ENCODE results near the gene TBCA.

Gene TBCA

DNA sequence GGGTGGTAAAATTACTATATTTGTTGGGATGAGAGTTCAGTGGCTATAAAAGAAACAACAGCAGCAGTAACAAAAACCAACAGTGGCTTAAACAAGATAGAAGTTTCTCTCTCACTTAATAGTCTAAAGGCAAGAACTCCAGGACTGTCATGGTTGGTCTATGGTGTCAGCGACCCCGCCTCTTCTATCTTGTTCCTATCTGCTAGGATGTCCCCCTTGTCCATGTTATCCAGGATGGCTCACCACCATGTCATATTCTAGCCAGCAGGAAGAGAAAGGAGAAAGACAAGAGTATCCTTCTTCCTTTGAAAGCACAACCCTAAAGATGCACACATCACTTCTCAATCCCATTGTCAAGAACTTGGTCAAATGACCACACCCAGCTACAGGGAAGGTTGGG is 126.4 kb downstream of the TBCA start:
- Histone ChIP-seq H3K4me2 (ENCODE audit: low read length) (no peak overlapping the region), H3K79me2 (ENCODE audit: control insufficient read depth, low read length) (no peaks in the 10 kb centered on the region), H4K20me1 (ENCODE audit: control insufficient read depth, insufficient read depth, low read depth, low read length) (no peaks in the 10 kb centered on the region), H3K27ac (ENCODE audit: low read depth, low read length) (no peak overlapping the region), H3K9me2 (replicated peaks; ENCODE audit: control insufficient read depth, low read length) (no peaks in the 10 kb centered on the region), H3K4me3 (ENCODE audit: low read length) (no peak overlapping the region), H3K27me3 (ENCODE audit: control insufficient read depth, low read length) (peaks cover 14% of the 10 kb centered on the region), H3K4me1 (ENCODE audit: control insufficient read depth, low read length) (no peaks in the 10 kb centered on the region), H3K36me3 (ENCODE audit: control insufficient read depth, low read length) (no peaks in the 10 kb centered on the region), H3K9me3 (ENCODE audit: control insufficient read depth, insufficient read depth, low read length) (no peaks in the 10 kb centered on the region), H3F3A (ENCODE audit: control insufficient read depth, insufficient read depth) (no peaks in the 10 kb centered on the region)
- TF ChIP-seq, protein P1, sequence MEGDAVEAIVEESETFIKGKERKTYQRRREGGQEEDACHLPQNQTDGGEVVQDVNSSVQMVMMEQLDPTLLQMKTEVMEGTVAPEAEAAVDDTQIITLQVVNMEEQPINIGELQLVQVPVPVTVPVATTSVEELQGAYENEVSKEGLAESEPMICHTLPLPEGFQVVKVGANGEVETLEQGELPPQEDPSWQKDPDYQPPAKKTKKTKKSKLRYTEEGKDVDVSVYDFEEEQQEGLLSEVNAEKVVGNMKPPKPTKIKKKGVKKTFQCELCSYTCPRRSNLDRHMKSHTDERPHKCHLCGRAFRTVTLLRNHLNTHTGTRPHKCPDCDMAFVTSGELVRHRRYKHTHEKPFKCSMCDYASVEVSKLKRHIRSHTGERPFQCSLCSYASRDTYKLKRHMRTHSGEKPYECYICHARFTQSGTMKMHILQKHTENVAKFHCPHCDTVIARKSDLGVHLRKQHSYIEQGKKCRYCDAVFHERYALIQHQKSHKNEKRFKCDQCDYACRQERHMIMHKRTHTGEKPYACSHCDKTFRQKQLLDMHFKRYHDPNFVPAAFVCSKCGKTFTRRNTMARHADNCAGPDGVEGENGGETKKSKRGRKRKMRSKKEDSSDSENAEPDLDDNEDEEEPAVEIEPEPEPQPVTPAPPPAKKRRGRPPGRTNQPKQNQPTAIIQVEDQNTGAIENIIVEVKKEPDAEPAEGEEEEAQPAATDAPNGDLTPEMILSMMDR (IDR thresholded peaks at IDR 0.05; ENCODE audit: low read depth, low read length, poor library complexity, severe bottlenecking), result no peak
- no peak for TF ChIP-seq EZH2phosphoT487 (IDR thresholded peaks at IDR 0.05; ENCODE audit: borderline replicate concordance, low read length)

DNA sequence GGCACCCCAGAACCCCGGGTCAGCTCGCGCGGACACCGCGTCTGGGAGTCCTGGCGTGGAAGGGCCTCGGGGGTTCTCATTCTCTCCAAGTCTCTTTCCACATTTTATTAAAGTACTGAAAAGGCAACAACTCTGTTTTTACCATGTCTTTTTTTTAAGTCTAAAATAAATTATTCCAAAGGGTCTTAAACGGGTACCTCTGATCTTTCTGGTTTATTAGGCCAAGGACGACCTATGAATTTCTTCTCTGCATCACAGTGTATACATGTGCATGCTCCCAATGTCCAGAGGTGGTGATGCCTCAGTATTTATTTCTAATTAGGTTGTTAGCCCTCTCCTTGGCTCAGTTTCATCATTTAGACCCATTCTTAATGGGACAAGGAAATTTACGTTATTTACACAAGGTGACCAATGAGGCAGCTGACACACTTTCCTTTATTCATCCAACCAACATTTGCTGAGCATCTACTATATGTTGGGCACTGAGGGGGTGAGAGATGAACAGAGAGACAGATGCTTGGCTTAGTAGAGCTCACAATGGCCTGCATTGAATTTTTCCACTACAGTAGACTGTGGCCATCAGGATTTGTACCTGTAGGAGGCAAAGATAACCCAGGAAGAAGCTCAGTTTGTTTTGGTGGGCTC is 130.0 kb downstream of the TBCA start:
- Histone ChIP-seq H3K9me2 (replicated peaks; ENCODE audit: control insufficient read depth, low read length) (no peaks in the 10 kb centered on the region), H3K9me3 (ENCODE audit: control insufficient read depth, insufficient read depth, low read length) (no peaks in the 10 kb centered on the region), H3K36me3 (ENCODE audit: control insufficient read depth, low read length) (no peaks in the 10 kb centered on the region), H3K4me3 (ENCODE audit: low read length) (peak overlapping the region; percentile 68), H3K27me3 (ENCODE audit: control insufficient read depth, low read length) (peaks cover 48% of the 10 kb centered on the region), H3K27ac (ENCODE audit: low read depth, low read length) (no peak overlapping the region), H3F3A (ENCODE audit: control insufficient read depth, insufficient read depth) (no peaks in the 10 kb centered on the region), H4K20me1 (ENCODE audit: control insufficient read depth, insufficient read depth, low read depth, low read length) (no peaks in the 10 kb centered on the region), H3K4me2 (ENCODE audit: low read length) (peak overlapping the region; percentile 77), H3K79me2 (ENCODE audit: control insufficient read depth, low read length) (no peaks in the 10 kb centered on the region), H3K4me1 (ENCODE audit: control insufficient read depth, low read length) (no peaks in the 10 kb centered on the region)
- TF ChIP-seq, protein P1 (IDR thresholded peaks at IDR 0.05; ENCODE audit: low read depth, low read length, poor library complexity, severe bottlenecking), result no peak
- TF ChIP-seq EZH2phosphoT487 (IDR thresholded peaks at IDR 0.05; ENCODE audit: borderline replicate concordance, low read length), result no peak

DNA sequence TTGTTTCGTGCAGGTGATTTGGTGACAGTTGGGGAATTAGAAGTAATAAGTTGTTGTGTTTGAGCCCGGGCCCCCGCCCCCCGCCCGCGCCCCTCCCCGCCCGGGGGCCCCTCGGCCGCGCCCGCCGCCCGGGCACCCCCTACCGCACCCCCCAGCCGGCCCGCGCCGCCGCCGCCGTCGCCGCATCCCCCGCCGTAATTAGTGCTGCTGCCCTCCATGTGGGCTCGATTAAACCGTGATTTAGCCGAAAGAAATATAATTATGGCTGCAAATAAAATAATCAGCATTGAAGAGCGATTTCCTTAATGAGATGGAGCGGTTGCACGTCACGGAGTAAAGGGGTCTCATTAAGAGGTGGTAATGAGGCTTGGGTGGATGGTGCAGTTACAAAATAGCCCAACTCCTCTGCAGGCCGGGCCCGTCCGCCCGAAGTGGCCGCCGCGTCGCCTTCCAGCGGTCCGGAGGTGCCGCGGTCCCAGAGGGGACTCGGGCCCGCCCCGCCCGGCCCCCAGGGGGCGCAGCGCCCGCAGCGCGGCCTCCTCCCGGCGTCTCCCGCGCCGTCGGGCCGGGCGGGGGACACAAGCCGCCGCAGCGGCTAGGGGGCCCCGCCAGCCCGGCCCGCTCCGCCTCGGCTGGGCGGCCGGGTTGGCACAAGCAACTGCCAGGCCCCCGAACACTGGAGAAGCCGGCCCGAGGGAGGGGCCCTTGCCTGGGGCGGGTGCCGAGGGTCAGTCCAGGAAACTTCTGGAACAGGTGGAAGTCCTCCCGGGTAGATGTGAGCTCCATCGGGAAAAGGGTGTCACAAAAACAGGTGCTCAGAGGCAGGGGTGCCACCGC is 130.8 kb downstream of the TBCA start:
- Histone ChIP-seq H3K9me2 (replicated peaks; ENCODE audit: control insufficient read depth, low read length) (no peaks in the 10 kb centered on the region), H3K27me3 (ENCODE audit: control insufficient read depth, low read length) (peaks cover 51% of the 10 kb centered on the region), H3K4me2 (ENCODE audit: low read length) (peak overlapping the region; percentile 77)

More for the DNA sequence above, 130.8 kb downstream of the TBCA start:
- no peak overlapping the region for H3K27ac ChIP-seq (ENCODE audit: low read depth, low read length)
- no peaks in the 10 kb centered on the region for H3K36me3 ChIP-seq (ENCODE audit: control insufficient read depth, low read length)
- H3K79me2 ChIP-seq (ENCODE audit: control insufficient read depth, low read length), result no peaks in the 10 kb centered on the region
- TF ChIP-seq, protein P1 (IDR thresholded peaks at IDR 0.05; ENCODE audit: low read depth, low read length, poor library complexity, severe bottlenecking), result peak; percentile 31
- TF ChIP-seq EZH2phosphoT487 (IDR thresholded peaks at IDR 0.05; ENCODE audit: borderline replicate concordance, low read length), result no peak
- peak overlapping the region; percentile 68 for H3K4me3 ChIP-seq (ENCODE audit: low read length)
- no peaks in the 10 kb centered on the region for H3K9me3 ChIP-seq (ENCODE audit: control insufficient read depth, insufficient read depth, low read length)
- no peaks in the 10 kb centered on the region for H3K4me1 ChIP-seq (ENCODE audit: control insufficient read depth, low read length)
- H4K20me1 ChIP-seq (ENCODE audit: control insufficient read depth, insufficient read depth, low read depth, low read length), result no peaks in the 10 kb centered on the region
- no peaks in the 10 kb centered on the region for H3F3A ChIP-seq (ENCODE audit: control insufficient read depth, insufficient read depth)
